HG03342 (cell line): Measurements from ENCODE around the gene TSPOAP1.

ENCODE experiments used
- ATAC-seq: cut with Tn5 transposase; IDR thresholded peaks from one replicate; pipeline ENCODE4 v1.9.1; 2021; ENCODE audit warnings: mild to moderate bottlenecking, moderate library complexity; ENCODE audit not compliant: unreplicated experiment

The TSPOAP1 gene

GRCh38 chr17:58279016-58279711 lies 49.4 kb downstream of the TSPOAP1 start:
- no peak for ATAC-seq

- no peak for ATAC-seq
These were observed 50.0 kb downstream of the TSPOAP1 start for GRCh38 chr17:58278661-58279015.

- ATAC-seq: no peak
These were observed 50.6 kb downstream of the TSPOAP1 start for GRCh38 chr17:58277802-58278595.

GRCh38 chr17:58277107-58277801 lies 51.3 kb downstream of the TSPOAP1 start:
- ATAC-seq: no peak

GRCh38 chr17:58276423-58276822 lies 52.2 kb downstream of the TSPOAP1 start:
- ATAC-seq: no peak

GRCh38 chr17:58275417-58275816 lies 53.2 kb downstream of the TSPOAP1 start:
- ATAC-seq: no peak

- ATAC-seq: no peak
These were observed 55.0 kb downstream of the TSPOAP1 start for GRCh38 chr17:58273453-58274104.

- no peak for ATAC-seq
These were observed 56.0 kb downstream of the TSPOAP1 start for GRCh38 chr17:58272367-58273280.

GRCh38 chr17:58271216-58271931 lies 57.2 kb downstream of the TSPOAP1 start:
- ATAC-seq: no peak

GRCh38 chr17:58270476-58271215 lies 57.9 kb downstream of the TSPOAP1 start:
- ATAC-seq: no peak

GRCh38 chr17:58269557-58270291 lies 58.9 kb downstream of the TSPOAP1 start:
- no peak for ATAC-seq

GRCh38 chr17:58268774-58269556 lies 59.6 kb downstream of the TSPOAP1 start:
- ATAC-seq: no peak

- ATAC-seq: no peak
These were observed 60.3 kb downstream of the TSPOAP1 start for GRCh38 chr17:58268326-58268725.

GRCh38 chr17:58267347-58268324 lies 61.0 kb downstream of the TSPOAP1 start:
- ATAC-seq: no peak

GRCh38 chr17:58265902-58266875 lies 62.4 kb downstream of the TSPOAP1 start:
- no peak for ATAC-seq
